CD8-positive, alpha-beta memory T cell (primary cell): ENCODE data around the gene BMPR1B. TPM values are rescaled to one million over a fixed set of nuclear protein-coding genes. Genes with fewer than 3 reads are reported as not detected.

Source experiments
- CTCF ChIA-PET: fragments of 350-600 bp; sonication (Branson Sonifier 250); formaldehyde crosslinking; loops from one replicate; lab custom pipeline; 2021; ENCODE audit warnings: antibody characterized with exemption; lab: Charles Lee
- POLR2A ChIA-PET: fragments of 350-600 bp; sonication (Branson Sonifier 250); formaldehyde crosslinking; loops from one replicate; lab custom pipeline; 2021; ENCODE audit warnings: antibody characterized with exemption; lab: Charles Lee
- DNase-seq, 5 donors: peaks; one replicate each; pipeline versions ENCODE4 v3.0.0 to v3.0.0-alpha.2; 2020 to 2022; ENCODE audit warnings: mixed read lengths in 1 of 5
- H3K27ac ChIP-seq: one replicate; pipeline ENCODE4 v1.7.0; 2013; ENCODE audit warnings: low read depth, mild to moderate bottlenecking, low read length, moderate library complexity
- H3K27me3 ChIP-seq: 2 replicates; pipeline ENCODE4 v1.7.0; 2013; ENCODE audit warnings: low read length, mild to moderate bottlenecking; ENCODE audit not compliant: insufficient read depth, poor library complexity, severe bottlenecking
- H3K36me3 ChIP-seq: 2 replicates; pipeline ENCODE4 v1.7.0; 2013; ENCODE audit warnings: mild to moderate bottlenecking, low read length, moderate library complexity; ENCODE audit not compliant: insufficient read depth
- H3K4me1 ChIP-seq: 2 replicates; pipeline ENCODE4 v1.7.0; 2013; ENCODE audit warnings: mild to moderate bottlenecking, low read length, moderate library complexity; ENCODE audit not compliant: insufficient read depth
- H3K4me3 ChIP-seq: 2 replicates; pipeline ENCODE4 v1.7.0; 2013; ENCODE audit warnings: mild to moderate bottlenecking, low read length
- H3K9me3 ChIP-seq: 2 replicates; pipeline ENCODE4 v1.7.0; 2013; ENCODE audit warnings: mild to moderate bottlenecking, low read length
- H3K27ac Mint-ChIP-seq, 8 donors: one replicate each; pipeline ENCODE4 v1.8.0; 2020 to 2021; ENCODE audit warnings: mixed read lengths in 8 of 8, mild to moderate bottlenecking in 6 of 8, inconsistent platforms in 3 of 8, moderate library complexity in 3 of 8
- H3K27me3 Mint-ChIP-seq, 2 donors: one replicate each; pipeline ENCODE4 v1.8.0; 2020 to 2021; ENCODE audit warnings: mixed read lengths in 2 of 2, mild to moderate bottlenecking in 1 of 2, moderate library complexity in 1 of 2
- H3K36me3 Mint-ChIP-seq, 3 donors: one replicate each; pipeline ENCODE4 v1.8.0; 2020 to 2021; ENCODE audit warnings: mixed read lengths in 3 of 3, inconsistent platforms in 1 of 3, mild to moderate bottlenecking in 1 of 3
- H3K4me1 Mint-ChIP-seq, 3 donors: one replicate each; pipeline ENCODE4 v1.8.0; 2020 to 2021; ENCODE audit warnings: mixed read lengths in 3 of 3, inconsistent platforms in 1 of 3, mild to moderate bottlenecking in 1 of 3
- H3K4me3 Mint-ChIP-seq, 7 donors: one replicate each; pipeline ENCODE4 v1.8.0; 2020 to 2021; ENCODE audit warnings: mixed read lengths in 7 of 7, mild to moderate bottlenecking in 6 of 7, moderate library complexity in 4 of 7, inconsistent platforms in 2 of 7
- H3K9me3 Mint-ChIP-seq, 5 donors: one replicate each; pipeline ENCODE4 v1.8.0; 2020 to 2022; ENCODE audit warnings: mixed read lengths in 5 of 5, mild to moderate bottlenecking in 3 of 5, moderate library complexity in 2 of 5, inconsistent platforms in 1 of 5
- polyA plus RNA-seq: library from polyadenylated mRNA; unstranded; fragments of 300-500 nt; fragmentation: Illumina TruSeq; gene quantifications from one replicate; pipeline ENCODE4 v1.2.3, GENCODE V29; 2021
- total RNA-seq, 2 experiments: library from RNA; stranded (reverse); gene quantifications; one replicate each; pipeline ENCODE4 v1.2.3, GENCODE V29; 2021

BMPR1B gene
- total and polyA plus RNA-seq, 3 experiments from 2014 or later: 0.14 TPM; not detected in 2

DNA sequence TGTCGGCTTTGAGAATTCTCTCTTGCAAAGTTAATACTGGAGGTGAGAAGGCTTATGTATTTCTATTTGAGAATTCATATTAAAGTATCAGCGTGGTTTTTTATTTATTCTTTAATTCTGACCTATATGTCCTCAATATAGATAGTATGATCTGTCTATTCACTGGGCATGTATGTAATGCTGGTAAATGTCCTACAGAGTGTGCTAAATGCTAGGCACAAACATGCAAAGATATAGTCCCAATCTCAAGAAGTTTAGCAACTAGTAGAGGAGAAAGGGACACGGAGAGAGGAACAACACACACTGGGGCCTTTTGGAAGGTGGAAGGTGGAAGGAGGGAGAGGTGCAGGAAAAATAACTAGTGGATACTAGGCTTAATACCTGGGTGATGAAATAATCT lies 11.0 kb upstream of the BMPR1B start:
- Histone ChIP-seq H3K4me1 (no peaks in the 10 kb centered on the region), H3K9me3 (no peaks in the 10 kb centered on the region), H3K27ac (no peak overlapping the region), H3K4me3 (no peak overlapping the region), H3K36me3 (no peaks in the 10 kb centered on the region), H3K27me3 (no peaks in the 10 kb centered on the region)
- H3K36me3 Mint-ChIP-seq: no peaks in the 10 kb centered on the region
- peaks cover 0 to 2% (median 0%) of the 10 kb centered on the region in 5 donors for H3K9me3 Mint-ChIP-seq
- no peak overlapping the region for H3K27ac Mint-ChIP-seq
- DNase-seq: no peak
- ChIA-PET CTCF (no interaction called here), POLR2A (no interaction called here)
- H3K4me3 Mint-ChIP-seq: no peak overlapping the region
- H3K27me3 Mint-ChIP-seq: peaks cover 3 to 10% of the 10 kb centered on the region in 2 donors
- H3K4me1 Mint-ChIP-seq: no peaks in the 10 kb centered on the region

DNA sequence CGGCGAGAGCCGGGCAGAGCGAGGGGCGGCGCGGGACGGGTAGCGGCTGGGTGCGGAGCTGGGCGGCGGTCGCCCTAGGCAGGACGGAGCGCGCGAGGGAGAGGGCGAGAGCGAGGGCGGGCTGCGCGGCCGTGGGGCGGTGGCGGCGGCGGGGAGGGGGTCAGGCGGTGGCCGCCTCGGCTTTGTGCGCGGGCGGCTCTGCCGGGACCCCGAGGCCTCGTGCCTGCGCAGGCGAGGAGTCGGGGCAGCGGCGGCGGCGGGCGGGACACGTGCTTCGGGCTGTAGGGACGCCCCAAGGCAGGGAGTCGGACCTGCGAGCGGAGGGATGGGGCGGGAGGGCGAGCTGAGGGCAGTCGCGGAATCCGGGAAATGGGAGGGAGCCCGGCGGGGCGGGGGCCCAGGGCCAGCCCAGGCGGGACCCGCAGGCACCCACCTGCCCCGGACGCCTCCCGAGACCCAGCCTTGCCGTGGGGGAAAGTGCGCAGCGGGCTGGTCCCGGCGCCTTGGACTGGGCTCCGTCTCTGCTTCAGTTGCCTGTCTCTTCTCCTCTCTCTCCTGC lies 465 bp downstream of the BMPR1B start:
- Mint-ChIP-seq H3K36me3 (no peaks in the 10 kb centered on the region), H3K27ac (no peak overlapping the region)
- no peak for DNase-seq

DNA sequence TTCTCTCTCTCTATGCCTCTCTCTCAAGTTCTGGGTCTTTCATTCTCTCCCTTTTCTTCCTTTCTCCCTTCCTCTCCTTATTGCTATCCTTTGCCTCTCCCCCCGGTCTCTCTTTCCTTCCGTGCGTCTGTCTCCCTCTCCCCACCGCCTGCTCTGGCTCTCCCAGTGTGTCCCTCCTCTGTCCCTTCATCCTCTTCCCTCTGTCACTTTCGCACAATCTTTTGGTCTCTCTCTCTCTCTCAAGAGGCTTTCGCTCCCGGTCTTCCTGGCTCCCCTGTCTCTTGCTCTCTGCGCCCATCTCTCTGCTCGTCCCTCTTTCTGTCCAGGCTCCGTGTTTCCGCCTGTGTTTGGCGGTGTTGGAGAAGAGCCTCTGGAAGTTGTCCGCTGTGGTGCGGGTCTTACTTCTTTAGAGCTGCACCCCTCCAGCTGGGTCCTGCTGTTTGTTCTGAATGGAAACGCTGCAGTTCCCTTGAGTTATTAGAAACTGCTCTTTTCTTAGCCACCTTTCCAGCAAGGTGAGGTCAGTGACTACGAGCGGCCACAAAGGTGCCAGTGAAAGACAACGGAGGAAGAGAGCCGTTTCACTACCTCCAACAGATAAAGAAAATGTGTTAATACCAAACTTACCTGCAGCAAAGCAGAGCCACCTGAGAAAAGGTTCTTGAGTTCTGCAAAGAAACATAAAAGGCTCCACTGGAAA lies 1.1 kb downstream of the BMPR1B start:
- Histone ChIP-seq H3K36me3 (no peaks in the 10 kb centered on the region), H3K27ac (no peak overlapping the region), H3K9me3 (no peaks in the 10 kb centered on the region), H3K4me3 (no peak overlapping the region), H3K27me3 (peaks cover 19% of the 10 kb centered on the region), H3K4me1 (no peaks in the 10 kb centered on the region)
- ChIA-PET CTCF (no interaction called here), POLR2A (no interaction called here)
- no peak overlapping the region for H3K27ac Mint-ChIP-seq
- peak overlapping the region; percentile 10 to 72 (median 61) for H3K4me3 Mint-ChIP-seq
- H3K27me3 Mint-ChIP-seq: peaks cover 37 to 83% of the 10 kb centered on the region in 2 donors
- no peak for DNase-seq
- peaks cover 0 to 2% (median 0%) of the 10 kb centered on the region in 5 donors for H3K9me3 Mint-ChIP-seq
- H3K4me1 Mint-ChIP-seq: peaks cover 6 to 15% (median 6%) of the 10 kb centered on the region in 3 donors
- no peaks in the 10 kb centered on the region for H3K36me3 Mint-ChIP-seq

More for the DNA sequence above, 465 bp downstream of the BMPR1B start:
- POLR2A ChIA-PET: no interaction called here
- Histone ChIP-seq H3K27me3 (peaks cover 19% of the 10 kb centered on the region), H3K36me3 (no peaks in the 10 kb centered on the region), H3K27ac (no peak overlapping the region), H3K9me3 (no peaks in the 10 kb centered on the region), H3K4me1 (no peaks in the 10 kb centered on the region), H3K4me3 (no peak overlapping the region)
- Mint-ChIP-seq H3K27me3 (peaks cover 39 to 82% of the 10 kb centered on the region in 2 donors), H3K9me3 (peaks cover 0 to 2% (median 0%) of the 10 kb centered on the region in 5 donors), H3K4me1 (peaks cover 6 to 15% (median 6%) of the 10 kb centered on the region in 3 donors), H3K4me3 (peak overlapping the region in 6 of 7 donors; percentile 20 to 71 (median 53))
- CTCF ChIA-PET: no interaction called here

DNA sequence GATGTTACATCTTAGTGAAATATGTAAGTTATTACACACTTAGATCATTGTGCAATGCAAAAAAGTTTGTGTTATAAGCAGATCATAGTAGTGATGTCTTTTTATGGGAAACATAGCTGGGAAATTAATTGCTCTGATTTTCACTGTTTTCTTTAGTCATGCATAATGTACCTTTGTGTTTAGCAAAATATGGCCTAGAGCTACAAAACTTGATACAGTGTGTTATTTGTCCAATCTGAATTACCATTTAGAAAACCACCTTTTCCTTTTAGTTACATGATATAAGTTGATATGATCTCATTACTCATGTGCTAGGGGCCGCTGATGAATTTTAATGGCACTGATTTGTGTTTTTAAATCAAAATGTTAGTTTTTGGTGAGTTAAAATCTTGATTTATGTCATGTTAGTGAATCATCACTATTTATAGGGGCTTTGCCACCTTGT lies 2.0 kb downstream of the BMPR1B start:
- Mint-ChIP-seq H3K4me1 (peaks cover 6 to 15% (median 6%) of the 10 kb centered on the region in 3 donors), H3K9me3 (peaks cover 0 to 2% (median 0%) of the 10 kb centered on the region in 5 donors), H3K36me3 (no peaks in the 10 kb centered on the region), H3K27ac (no peak overlapping the region), H3K27me3 (peaks cover 36 to 77% of the 10 kb centered on the region in 2 donors), H3K4me3 (no peak overlapping the region)
- Histone ChIP-seq H3K4me1 (no peaks in the 10 kb centered on the region), H3K36me3 (no peaks in the 10 kb centered on the region), H3K27ac (no peak overlapping the region), H3K9me3 (no peaks in the 10 kb centered on the region), H3K4me3 (no peak overlapping the region), H3K27me3 (peaks cover 19% of the 10 kb centered on the region)
- CTCF ChIA-PET: no interaction called here
- POLR2A ChIA-PET: no interaction called here
- no peak for DNase-seq

DNA sequence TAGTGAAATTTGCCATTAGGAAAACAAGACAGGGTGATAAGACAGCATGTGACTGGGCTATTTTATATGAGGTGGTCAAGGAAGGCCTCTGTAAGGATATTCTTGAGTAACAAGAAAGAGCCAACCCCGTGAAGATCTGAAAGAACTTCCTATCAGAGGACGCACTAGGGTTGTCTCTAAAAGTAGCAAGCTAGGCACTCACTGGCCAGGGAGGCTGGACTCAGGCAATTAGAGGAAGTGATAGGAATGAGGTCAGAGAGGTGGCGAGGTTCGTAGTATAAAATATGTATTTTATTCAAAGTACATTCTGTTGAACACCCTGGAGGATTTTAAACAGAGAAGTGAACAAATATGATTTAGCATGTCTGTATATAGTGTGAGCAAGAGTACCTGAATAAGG lies 4.6 kb downstream of the BMPR1B start:
- Mint-ChIP-seq H3K27me3 (peaks cover 25 to 60% of the 10 kb centered on the region in 2 donors), H3K9me3 (no peaks in the 10 kb centered on the region)

DNA sequence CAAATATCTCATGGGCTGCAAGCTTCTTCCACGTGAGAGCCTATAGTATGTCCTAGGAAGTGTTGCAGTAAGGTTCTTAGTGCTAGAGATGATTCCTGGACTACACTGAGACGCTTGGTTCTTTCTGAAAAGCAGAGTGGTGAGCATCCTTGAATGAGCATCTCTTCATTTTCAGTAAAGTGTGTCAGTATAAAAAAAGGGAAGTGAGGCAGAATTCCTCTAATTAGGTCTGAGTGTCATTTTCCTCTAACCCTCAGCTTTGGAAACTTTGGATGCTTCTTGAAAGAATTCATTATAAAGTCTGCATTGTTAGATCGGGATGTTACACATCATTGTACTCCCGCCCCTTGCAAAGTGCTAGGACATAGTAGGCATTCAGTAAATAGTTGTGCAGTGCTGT lies 5.2 kb downstream of the BMPR1B start:
- Mint-ChIP-seq H3K36me3 (no peaks in the 10 kb centered on the region), H3K27me3 (peaks cover 23 to 56% of the 10 kb centered on the region in 2 donors), H3K4me3 (no peak overlapping the region), H3K9me3 (no peaks in the 10 kb centered on the region), H3K27ac (no peak overlapping the region), H3K4me1 (peaks cover 6 to 7% (median 6%) of the 10 kb centered on the region in 3 donors)
- peaks cover 15% of the 10 kb centered on the region for H3K27me3 ChIP-seq
- CTCF ChIA-PET: no interaction called here
- H3K36me3 ChIP-seq: no peaks in the 10 kb centered on the region
- POLR2A ChIA-PET: no interaction called here
- DNase-seq: no peak
- no peaks in the 10 kb centered on the region for H3K4me1 ChIP-seq
- H3K27ac ChIP-seq: no peak overlapping the region
- H3K4me3 ChIP-seq: no peak overlapping the region
- H3K9me3 ChIP-seq: no peaks in the 10 kb centered on the region

More for the DNA sequence above, 4.6 kb downstream of the BMPR1B start:
- Histone ChIP-seq H3K27me3 (peaks cover 15% of the 10 kb centered on the region), H3K9me3 (no peaks in the 10 kb centered on the region), H3K4me1 (no peaks in the 10 kb centered on the region), H3K36me3 (no peaks in the 10 kb centered on the region), H3K4me3 (no peak overlapping the region), H3K27ac (no peak overlapping the region)
- Mint-ChIP-seq H3K27ac (no peak overlapping the region), H3K4me1 (peaks cover 6 to 9% (median 6%) of the 10 kb centered on the region in 3 donors), H3K4me3 (no peak overlapping the region), H3K36me3 (no peaks in the 10 kb centered on the region)
- ChIA-PET CTCF (no interaction called here), POLR2A (no interaction called here)
- DNase-seq: no peak

DNA sequence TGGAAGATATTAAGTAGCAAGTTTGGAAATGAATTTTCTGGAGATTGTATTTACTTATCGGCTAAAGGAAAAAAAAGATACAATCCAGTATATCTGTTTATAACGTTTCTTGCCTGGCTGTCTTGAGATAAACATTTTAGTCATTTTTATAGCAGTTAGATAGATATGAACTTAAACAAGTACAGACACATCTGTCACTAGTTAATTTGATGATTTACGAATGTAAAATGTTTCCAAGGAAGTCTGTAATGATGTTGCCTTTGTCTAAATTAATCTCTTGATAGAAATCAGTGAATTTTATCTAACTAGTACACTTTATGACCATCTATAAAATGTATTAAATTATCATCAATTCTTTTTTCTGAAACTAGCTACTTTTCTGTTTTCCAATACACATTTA lies 5.7 kb downstream of the BMPR1B start:
- Histone ChIP-seq H3K4me3 (no peak overlapping the region), H3K36me3 (no peaks in the 10 kb centered on the region), H3K27me3 (peaks cover 15% of the 10 kb centered on the region), H3K9me3 (no peaks in the 10 kb centered on the region), H3K4me1 (no peaks in the 10 kb centered on the region), H3K27ac (no peak overlapping the region)
- H3K36me3 Mint-ChIP-seq: no peaks in the 10 kb centered on the region
- H3K4me1 Mint-ChIP-seq: peaks cover 5% of the 10 kb centered on the region in 3 donors
- ChIA-PET CTCF (no interaction called here), POLR2A (no interaction called here)
- peaks cover 22 to 59% of the 10 kb centered on the region in 2 donors for H3K27me3 Mint-ChIP-seq
- DNase-seq: no peak
- no peaks in the 10 kb centered on the region for H3K9me3 Mint-ChIP-seq
- H3K27ac Mint-ChIP-seq: peak overlapping the region in 1 of 8 donors; percentile 15
- no peak overlapping the region for H3K4me3 Mint-ChIP-seq

DNA sequence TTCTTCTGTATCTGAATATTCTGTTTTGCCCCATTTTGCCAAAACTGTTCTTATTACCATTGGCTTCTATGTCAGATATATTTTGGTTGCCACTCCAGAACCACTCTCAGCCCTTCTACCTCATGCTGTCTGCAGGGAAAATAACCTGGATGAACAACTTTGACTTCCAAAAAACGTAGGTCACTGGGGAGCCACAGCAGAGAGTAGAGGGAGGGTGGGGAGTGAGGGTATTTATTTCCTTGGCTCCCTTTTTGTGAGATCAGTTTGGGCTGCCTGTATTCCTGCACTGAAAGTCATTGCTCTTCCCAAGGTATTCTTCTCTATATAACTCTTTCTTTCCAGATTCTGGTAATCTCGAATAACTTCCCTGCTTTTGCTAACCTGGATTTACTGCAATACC lies 6.3 kb downstream of the BMPR1B start:
- Mint-ChIP-seq H3K4me1 (no peaks in the 10 kb centered on the region), H3K9me3 (no peaks in the 10 kb centered on the region), H3K27ac (no peak overlapping the region), H3K36me3 (no peaks in the 10 kb centered on the region), H3K4me3 (no peak overlapping the region), H3K27me3 (peaks cover 17 to 53% of the 10 kb centered on the region in 2 donors)
- no peaks in the 10 kb centered on the region for H3K4me1 ChIP-seq
- POLR2A ChIA-PET: no interaction called here
- H3K9me3 ChIP-seq: no peaks in the 10 kb centered on the region
- no peak overlapping the region for H3K27ac ChIP-seq
- CTCF ChIA-PET: no interaction called here
- no peaks in the 10 kb centered on the region for H3K36me3 ChIP-seq
- DNase-seq: no peak
- peaks cover 10% of the 10 kb centered on the region for H3K27me3 ChIP-seq
- no peak overlapping the region for H3K4me3 ChIP-seq
